RWPE2 (cell line): ENCODE measurements around the gene GREB1.

Experiments
- ATAC-seq: fragments of 200-7000 bp; cut with Tn5 transposase; 3 replicates; pipeline ENCODE4 v1.9.1; 2021; ENCODE audit warnings: low read depth
- DNase-seq: peaks from one replicate; pipeline ENCODE4 v3.0.0-alpha.2; 2020; ENCODE audit warnings: low spot score
- H3K27ac ChIP-seq: fragments of 450-650 bp; 2 replicates; pipeline ENCODE4 v1.5.1; 2017; ENCODE audit warnings: mild to moderate bottlenecking; ENCODE audit not compliant: poor library complexity, severe bottlenecking
- H3K27me3 ChIP-seq: fragments of 250-450 bp; sonication (Bioruptor Pico); 2 replicates; pipeline ENCODE4 v1.5.1; 2021; ENCODE audit warnings: mild to moderate bottlenecking, moderate library complexity; ENCODE audit not compliant: insufficient read depth, poor library complexity, severe bottlenecking
- H3K36me3 ChIP-seq: fragments of 250-450 bp; sonication (Bioruptor Pico); 2 replicates; pipeline ENCODE4 v1.5.1; 2020; ENCODE audit warnings: low read depth, mild to moderate bottlenecking, moderate library complexity
- H3K4me1 ChIP-seq: fragments of 250-450 bp; sonication (Bioruptor Pico); 2 replicates; pipeline ENCODE4 v1.5.1; 2021; ENCODE audit warnings: mild to moderate bottlenecking, moderate library complexity; ENCODE audit not compliant: insufficient read depth, poor library complexity, severe bottlenecking
- H3K4me3 ChIP-seq: fragments of 250-450 bp; sonication (Bioruptor Pico); 2 replicates; pipeline ENCODE4 v1.5.1; 2021; ENCODE audit warnings: mild to moderate bottlenecking, moderate library complexity; ENCODE audit not compliant: severe bottlenecking
- H3K9me3 ChIP-seq: fragments of 250-450 bp; sonication (Bioruptor Pico); 2 replicates; pipeline ENCODE4 v1.5.1; 2021; ENCODE audit warnings: mild to moderate bottlenecking, moderate library complexity; ENCODE audit not compliant: severe bottlenecking
- TF ChIP-seq, protein P1 (sequence below): fragments of 450-650 bp; IDR thresholded peaks from one replicate; pipeline ENCODE4 v1.5.1; 2017; ENCODE audit warnings: mild to moderate bottlenecking, moderate library complexity; ENCODE audit not compliant: poor library complexity, severe bottlenecking

GREB1 gene

DNA sequence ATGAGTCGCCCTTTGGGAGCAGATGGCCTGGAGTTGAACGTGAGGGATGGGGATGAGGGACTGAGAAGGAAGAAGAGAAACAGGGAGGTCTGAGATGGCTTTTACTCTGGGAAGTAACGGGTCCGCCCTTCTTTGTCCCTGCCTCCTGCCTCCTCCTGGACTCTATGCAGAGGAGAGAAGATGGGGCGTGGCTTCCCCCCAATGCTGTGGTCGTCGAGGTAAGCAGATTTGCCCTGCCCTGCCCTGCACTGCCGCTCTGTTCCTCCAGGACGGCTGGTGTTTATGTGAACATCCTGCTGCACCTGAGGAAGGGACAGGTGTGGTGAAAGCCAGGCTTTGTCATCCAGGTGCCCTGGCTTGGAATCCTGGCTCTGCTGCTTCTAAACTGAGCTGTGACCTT is 149.6 kb downstream of the GREB1 start:
- no peak for ATAC-seq
- Histone ChIP-seq H3K4me3 (no peak overlapping the region), H3K27ac (no peak overlapping the region), H3K9me3 (no peaks in the 10 kb centered on the region), H3K4me1 (peaks cover 6% of the 10 kb centered on the region), H3K27me3 (peaks cover 7% of the 10 kb centered on the region), H3K36me3 (no peaks in the 10 kb centered on the region)
- no peak for DNase-seq
- TF ChIP-seq, protein P1, sequence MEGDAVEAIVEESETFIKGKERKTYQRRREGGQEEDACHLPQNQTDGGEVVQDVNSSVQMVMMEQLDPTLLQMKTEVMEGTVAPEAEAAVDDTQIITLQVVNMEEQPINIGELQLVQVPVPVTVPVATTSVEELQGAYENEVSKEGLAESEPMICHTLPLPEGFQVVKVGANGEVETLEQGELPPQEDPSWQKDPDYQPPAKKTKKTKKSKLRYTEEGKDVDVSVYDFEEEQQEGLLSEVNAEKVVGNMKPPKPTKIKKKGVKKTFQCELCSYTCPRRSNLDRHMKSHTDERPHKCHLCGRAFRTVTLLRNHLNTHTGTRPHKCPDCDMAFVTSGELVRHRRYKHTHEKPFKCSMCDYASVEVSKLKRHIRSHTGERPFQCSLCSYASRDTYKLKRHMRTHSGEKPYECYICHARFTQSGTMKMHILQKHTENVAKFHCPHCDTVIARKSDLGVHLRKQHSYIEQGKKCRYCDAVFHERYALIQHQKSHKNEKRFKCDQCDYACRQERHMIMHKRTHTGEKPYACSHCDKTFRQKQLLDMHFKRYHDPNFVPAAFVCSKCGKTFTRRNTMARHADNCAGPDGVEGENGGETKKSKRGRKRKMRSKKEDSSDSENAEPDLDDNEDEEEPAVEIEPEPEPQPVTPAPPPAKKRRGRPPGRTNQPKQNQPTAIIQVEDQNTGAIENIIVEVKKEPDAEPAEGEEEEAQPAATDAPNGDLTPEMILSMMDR: no peak

DNA sequence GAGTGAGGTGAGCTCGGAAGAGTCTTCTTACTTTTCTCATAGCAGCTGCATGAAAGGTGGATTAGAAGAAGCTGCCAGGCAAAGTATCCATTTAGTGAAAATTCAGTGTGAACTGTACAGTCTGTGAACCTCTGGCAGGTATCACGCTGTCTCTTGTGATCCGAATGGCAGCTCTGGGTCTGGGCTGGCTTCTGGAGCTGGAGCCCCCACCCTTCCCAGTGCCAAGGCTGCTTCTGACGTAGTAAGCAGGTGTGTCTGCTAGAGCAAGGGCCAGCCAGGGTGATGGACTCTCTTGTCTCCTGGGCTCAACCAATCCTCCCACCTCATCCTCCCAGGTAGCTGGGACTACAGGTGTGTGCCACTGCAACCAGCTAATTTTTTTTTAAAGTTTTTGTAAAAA is 150.1 kb downstream of the GREB1 start:
- H3K36me3 ChIP-seq: no peaks in the 10 kb centered on the region
- H3K27ac ChIP-seq: no peak overlapping the region
- H3K4me3 ChIP-seq: no peak overlapping the region
- TF ChIP-seq, protein P1: no peak
- ATAC-seq (no peak), DNase-seq (no peak)
- H3K4me1 ChIP-seq: peaks cover 11% of the 10 kb centered on the region
- H3K9me3 ChIP-seq: no peaks in the 10 kb centered on the region
- H3K27me3 ChIP-seq: peaks cover 2% of the 10 kb centered on the region

DNA sequence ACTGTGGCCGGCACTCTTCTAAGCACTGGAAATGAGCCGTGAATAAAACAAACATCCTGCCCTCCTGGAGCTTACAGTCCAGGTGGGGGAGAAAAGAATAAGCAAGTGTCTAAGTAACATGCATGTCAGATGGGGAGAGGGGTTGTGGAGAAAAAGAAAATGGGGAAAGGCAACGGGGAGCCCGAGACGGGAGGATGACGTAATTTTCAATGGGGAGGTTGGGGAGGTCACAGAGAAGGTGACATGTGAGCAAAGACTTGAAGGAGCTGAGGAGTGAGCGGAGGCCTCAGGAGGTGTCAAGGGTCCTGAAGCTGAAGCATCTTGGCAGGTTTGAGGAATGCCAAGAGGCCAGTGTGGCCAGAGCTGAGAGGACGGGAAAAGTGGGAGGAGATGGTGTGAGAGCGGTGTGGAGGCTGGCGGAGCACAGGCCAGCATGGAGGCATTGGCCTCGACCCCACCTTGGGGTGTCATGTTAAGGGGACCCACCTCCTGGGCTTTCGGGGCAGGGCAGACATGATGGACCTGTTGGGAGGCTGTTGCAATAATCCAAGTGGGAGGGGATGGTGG is 151.1 kb downstream of the GREB1 start:
- Histone ChIP-seq H3K4me1 (peaks cover 11% of the 10 kb centered on the region), H3K27ac (no peak overlapping the region), H3K4me3 (no peak overlapping the region), H3K9me3 (no peaks in the 10 kb centered on the region), H3K27me3 (no peaks in the 10 kb centered on the region), H3K36me3 (no peaks in the 10 kb centered on the region)
- TF ChIP-seq, protein P1: no peak
- ATAC-seq (no peak), DNase-seq (no peak)

DNA sequence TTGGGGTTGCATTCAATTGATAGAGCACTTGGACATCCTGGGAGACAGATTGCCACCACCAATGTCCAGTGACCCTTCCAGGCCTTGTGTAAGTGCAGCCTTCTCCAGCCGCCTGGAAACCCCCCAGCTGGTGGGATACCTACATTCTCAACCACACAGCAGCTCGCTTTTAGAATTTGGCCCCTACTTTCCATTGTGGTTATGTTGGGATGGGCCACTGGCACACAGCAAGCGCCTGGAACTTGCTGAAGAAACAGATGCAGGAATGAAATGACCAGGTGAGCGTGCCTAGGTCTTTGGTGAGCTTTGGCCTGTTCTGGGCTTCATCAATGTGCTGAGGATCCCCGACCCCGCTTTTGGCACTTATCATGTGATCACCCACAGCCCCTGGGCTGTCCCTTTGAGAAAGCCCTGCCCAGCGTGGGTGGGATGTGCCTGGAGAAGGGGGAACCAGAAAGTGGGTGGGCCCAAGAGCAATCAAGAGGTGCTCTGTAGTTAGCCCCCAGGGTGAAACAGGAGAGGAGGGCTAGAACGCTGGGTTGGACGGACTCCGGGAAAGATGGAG is 152.1 kb downstream of the GREB1 start:
- TF ChIP-seq, protein P1: no peak
- ATAC-seq (no peak), DNase-seq (no peak)
- Histone ChIP-seq H3K9me3 (no peaks in the 10 kb centered on the region), H3K4me1 (peaks cover 11% of the 10 kb centered on the region), H3K27ac (no peak overlapping the region), H3K4me3 (no peak overlapping the region), H3K36me3 (no peaks in the 10 kb centered on the region), H3K27me3 (no peaks in the 10 kb centered on the region)

DNA sequence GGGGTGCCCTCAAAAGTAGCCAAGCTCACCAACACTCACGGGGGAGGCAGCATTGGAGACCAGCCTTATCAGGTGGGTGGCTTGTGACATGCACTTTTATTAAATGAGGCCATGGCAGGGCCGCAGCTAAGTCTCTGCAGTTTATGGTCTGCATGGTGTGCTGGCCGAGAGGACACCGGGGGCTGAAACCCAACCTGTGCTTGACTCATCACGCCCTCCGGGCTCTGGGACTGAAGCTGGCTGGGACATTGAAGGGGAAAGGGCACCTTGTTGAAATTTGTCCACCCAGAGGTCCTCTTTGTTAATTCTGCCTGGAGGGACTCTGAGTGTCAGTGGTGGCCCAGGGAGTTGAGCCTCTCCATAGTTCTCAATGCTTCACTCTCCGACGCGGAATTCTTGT is 153.9 kb downstream of the GREB1 start:
- Histone ChIP-seq H3K4me3 (no peak overlapping the region), H3K4me1 (peaks cover 11% of the 10 kb centered on the region), H3K27me3 (no peaks in the 10 kb centered on the region), H3K27ac (no peak overlapping the region), H3K36me3 (no peaks in the 10 kb centered on the region), H3K9me3 (no peaks in the 10 kb centered on the region)
- ATAC-seq: no peak
- no peak for DNase-seq
- TF ChIP-seq, protein P1: no peak
